Caco-2 (cell line): Measurements from ENCODE around the gene FYB2. TPM values are rescaled to one million over a fixed set of nuclear protein-coding genes. Genes with fewer than 3 reads are reported as not detected.

Source experiments
- BruUV-seq: library from RNA; stranded (reverse); fragments of 400-500 nt; replicated peaks from 2 replicates; lab custom pipeline; 2021; lab: Mats Ljungman, UMichigan
- CTCF ChIA-PET: fragments of 300-600 bp; sonication (Branson Sonifier 250); formaldehyde crosslinking; loops from one replicate; lab custom pipeline; 2022; ENCODE audit warnings: antibody characterized with exemption; lab: Charles Lee
- POLR2A ChIA-PET: fragments of 300-600 bp; sonication (Branson Sonifier 250); formaldehyde crosslinking; loops from one replicate; lab custom pipeline; 2022; ENCODE audit warnings: antibody characterized with exemption; lab: Charles Lee
- DNase-seq, 2 experiments: peaks; one replicate each; pipeline versions ENCODE4 v3.0.0 to v3.0.0-alpha.2; 2020 to 2022
- H3K27me3 ChIP-seq: replicated peaks from 2 replicates; pipeline ENCODE4 v1.6.0; 2011; ENCODE audit warnings: low read length; ENCODE audit not compliant: control insufficient read depth, insufficient read depth
- H3K36me3 ChIP-seq: 2 replicates; pipeline ENCODE4 v1.5.1; 2011; ENCODE audit warnings: low read length; ENCODE audit not compliant: control insufficient read depth, insufficient read depth
- H3K4me1 ChIP-seq: fragments of 250-450 bp; sonication (Bioruptor Pico); 2 replicates; pipeline ENCODE4 v1.5.1; 2020; ENCODE audit warnings: mild to moderate bottlenecking
- H3K4me3 ChIP-seq: 2 replicates; pipeline ENCODE4 v1.5.1; 2011; ENCODE audit warnings: low read depth, mild to moderate bottlenecking, control low read depth, low read length
- H3K9me3 ChIP-seq: fragments of 250-450 bp; sonication (Bioruptor Pico); 2 replicates; pipeline ENCODE4 v1.5.1; 2020; ENCODE audit warnings: mild to moderate bottlenecking, moderate library complexity
- H3K27ac Mint-ChIP-seq: one replicate; pipeline ENCODE4 v1.8.0; 2022; ENCODE audit warnings: mixed read lengths; ENCODE audit not compliant: unreplicated experiment
- H3K27me3 Mint-ChIP-seq: one replicate; pipeline ENCODE4 v1.8.0; 2022; ENCODE audit warnings: mixed read lengths; ENCODE audit not compliant: insufficient read depth, unreplicated experiment
- H3K36me3 Mint-ChIP-seq: one replicate; pipeline ENCODE4 v1.8.0; 2022; ENCODE audit warnings: mild to moderate bottlenecking, mixed read lengths; ENCODE audit not compliant: insufficient read depth, unreplicated experiment
- H3K4me1 Mint-ChIP-seq: one replicate; pipeline ENCODE4 v1.8.0; 2022; ENCODE audit warnings: low read depth, mixed read lengths; ENCODE audit not compliant: unreplicated experiment
- H3K4me3 Mint-ChIP-seq: one replicate; pipeline ENCODE4 v1.8.0; 2022; ENCODE audit warnings: mild to moderate bottlenecking, moderate library complexity, mixed read lengths; ENCODE audit not compliant: unreplicated experiment
- H3K9me3 Mint-ChIP-seq: one replicate; pipeline ENCODE4 v1.8.0; 2022; ENCODE audit warnings: mixed read lengths; ENCODE audit not compliant: unreplicated experiment
- intact Hi-C: fragments of 100-400 bp; cut with micrococcal nuclease; formaldehyde crosslinking; loops from one replicate; pipeline ENCODE4 v1.10.0; 2022; ENCODE audit not compliant: unreplicated experiment
- total RNA-seq: library from RNA; stranded (reverse); gene quantifications from 2 replicates; pipeline ENCODE4 v1.2.3, GENCODE V29; 2022
- TF ChIP-seq, protein P1 (sequence below), 2 experiments: fragments of 200-600 bp in 1 of 2; IDR thresholded peaks; 1 replicate in 1 of 2; 2 replicates in 1 of 2; pipeline versions ENCODE4 v1.5.1 to v1.8.0; 2011 to 2022; ENCODE audit warnings: antibody characterized with exemption in 1 of 2, control low read depth in 1 of 2, inconsistent platforms in 1 of 2, low read depth in 1 of 2, low read length in 1 of 2, mild to moderate bottlenecking in 1 of 2, moderate library complexity in 1 of 2; ENCODE audit not compliant: insufficient read depth in 1 of 2, severe bottlenecking in 1 of 2, unreplicated experiment in 1 of 2

FYB2 gene
- total RNA-seq, 1 experiment from 2014 or later, result 2.7 TPM

DNA sequence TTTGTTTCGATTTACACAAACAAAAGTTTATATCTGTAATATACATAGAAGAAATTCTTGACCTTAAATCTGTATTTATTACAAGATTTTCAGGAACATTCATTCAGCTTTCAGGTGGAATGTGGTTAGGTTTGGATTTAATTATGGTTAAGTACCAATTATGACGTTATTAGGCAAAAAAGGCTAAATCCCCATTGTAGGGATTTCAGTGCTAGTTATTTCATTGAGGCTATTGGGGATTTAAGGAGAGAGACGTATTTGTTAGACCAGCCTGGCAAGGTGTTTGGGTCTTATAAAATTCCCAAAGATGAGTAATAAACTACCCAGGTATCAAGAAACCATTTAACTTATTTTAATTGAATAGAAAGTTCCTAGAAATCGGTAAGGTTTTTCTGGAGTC lies 148.1 kb downstream of the FYB2 start:
- CTCF ChIA-PET, result no interaction called here
- Histone ChIP-seq H3K4me1 (no peaks in the 10 kb centered on the region), H3K4me3 (no peak overlapping the region), H3K9me3 (no peaks in the 10 kb centered on the region), H3K36me3 (no peaks in the 10 kb centered on the region), H3K27me3 (no peaks in the 10 kb centered on the region)
- Mint-ChIP-seq H3K27me3 (no peaks in the 10 kb centered on the region), H3K4me1 (peaks cover 7% of the 10 kb centered on the region), H3K4me3 (no peak overlapping the region), H3K36me3 (no peaks in the 10 kb centered on the region), H3K27ac (no peak overlapping the region), H3K9me3 (no peaks in the 10 kb centered on the region)
- no TSS peak for BruUV-seq
- POLR2A ChIA-PET, result no interaction called here
- intact Hi-C loops, result no loop called here
- DNase-seq, result no peak
- TF ChIP-seq, protein P1, sequence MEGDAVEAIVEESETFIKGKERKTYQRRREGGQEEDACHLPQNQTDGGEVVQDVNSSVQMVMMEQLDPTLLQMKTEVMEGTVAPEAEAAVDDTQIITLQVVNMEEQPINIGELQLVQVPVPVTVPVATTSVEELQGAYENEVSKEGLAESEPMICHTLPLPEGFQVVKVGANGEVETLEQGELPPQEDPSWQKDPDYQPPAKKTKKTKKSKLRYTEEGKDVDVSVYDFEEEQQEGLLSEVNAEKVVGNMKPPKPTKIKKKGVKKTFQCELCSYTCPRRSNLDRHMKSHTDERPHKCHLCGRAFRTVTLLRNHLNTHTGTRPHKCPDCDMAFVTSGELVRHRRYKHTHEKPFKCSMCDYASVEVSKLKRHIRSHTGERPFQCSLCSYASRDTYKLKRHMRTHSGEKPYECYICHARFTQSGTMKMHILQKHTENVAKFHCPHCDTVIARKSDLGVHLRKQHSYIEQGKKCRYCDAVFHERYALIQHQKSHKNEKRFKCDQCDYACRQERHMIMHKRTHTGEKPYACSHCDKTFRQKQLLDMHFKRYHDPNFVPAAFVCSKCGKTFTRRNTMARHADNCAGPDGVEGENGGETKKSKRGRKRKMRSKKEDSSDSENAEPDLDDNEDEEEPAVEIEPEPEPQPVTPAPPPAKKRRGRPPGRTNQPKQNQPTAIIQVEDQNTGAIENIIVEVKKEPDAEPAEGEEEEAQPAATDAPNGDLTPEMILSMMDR (IDR thresholded peaks at IDR 0.05; ENCODE audit: insufficient read depth in 1 of 2, low read depth in 1 of 2, low read length in 1 of 2, severe bottlenecking in 1 of 2, unreplicated experiment in 1 of 2), result no peak

DNA sequence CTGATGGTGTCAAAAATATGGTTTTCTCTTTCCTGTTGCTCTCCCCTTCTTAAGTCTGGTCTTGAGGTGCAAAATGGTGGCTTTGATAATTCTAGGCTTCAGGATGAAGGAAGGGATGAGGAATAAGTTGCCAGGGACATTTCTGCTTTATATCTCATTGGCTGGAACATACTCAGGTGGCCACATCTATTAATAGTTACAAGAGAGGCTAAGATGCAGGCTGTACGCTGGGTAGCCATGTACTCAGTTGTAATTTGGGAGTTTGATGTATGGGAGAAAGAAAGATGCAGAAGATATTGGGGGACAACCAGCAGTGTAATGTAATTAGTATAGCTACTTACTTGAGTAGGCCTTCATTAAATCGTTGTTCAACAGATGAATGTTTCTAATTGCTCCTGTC lies 148.9 kb downstream of the FYB2 start:
- ChIA-PET POLR2A (no interaction called here), CTCF (no interaction called here)
- Histone ChIP-seq H3K9me3 (no peaks in the 10 kb centered on the region), H3K4me3 (no peak overlapping the region), H3K4me1 (no peaks in the 10 kb centered on the region), H3K27me3 (no peaks in the 10 kb centered on the region), H3K36me3 (no peaks in the 10 kb centered on the region)
- TF ChIP-seq, protein P1 (IDR thresholded peaks at IDR 0.05; ENCODE audit: insufficient read depth in 1 of 2, low read depth in 1 of 2, low read length in 1 of 2, severe bottlenecking in 1 of 2, unreplicated experiment in 1 of 2), result no peak
- Mint-ChIP-seq H3K4me3 (no peak overlapping the region), H3K9me3 (no peaks in the 10 kb centered on the region), H3K36me3 (no peaks in the 10 kb centered on the region), H3K27me3 (no peaks in the 10 kb centered on the region), H3K4me1 (peaks cover 7% of the 10 kb centered on the region), H3K27ac (no peak overlapping the region)
- DNase-seq, result no peak
- no TSS peak for BruUV-seq
- intact Hi-C loops, result no loop called here

Other genes with a start within 250 kb of the FYB2 start
- gene PLPP3, start 239.8 kb downstream of the FYB2 start, total RNA-seq, result 39.2 and 41.0 TPM in 2 replicates
- 5.8 and 5.9 TPM in 2 replicates for gene PRKAA2, start 174.1 kb downstream of the FYB2 start, total RNA-seq
- gene C8A, start 35.4 kb upstream of the FYB2 start, total RNA-seq, result not detected in 2 replicates
- not detected in 2 replicates for gene C8B, start 146.6 kb upstream of the FYB2 start, total RNA-seq